Thyroid gland (tissue), 4 donors: ENCODE data around the gene DPAGT1. TPM values are rescaled to one million over a fixed set of nuclear protein-coding genes. Genes with fewer than 3 reads are reported as not detected.

Experiments used
- DNase-seq, 2 donors: peaks; one replicate each; pipeline ENCODE4 v3.0.0-alpha.2; 2019
- H3K27ac ChIP-seq, 3 donors: fragments of 200-600 bp; sonication (generic); 1 replicate in 2 of 3; 2 replicates in 1 of 3; pipeline ENCODE4 v1.5.1; 2016 to 2019; ENCODE audit warnings: mild to moderate bottlenecking in 1 of 3, moderate library complexity in 1 of 3
- H3K27me3 ChIP-seq: fragments of 200-600 bp; sonication (generic); one replicate; pipeline ENCODE4 v1.5.1; 2019
- H3K36me3 ChIP-seq, 2 donors: fragments of 200-600 bp; sonication (generic); one replicate each; pipeline ENCODE4 v1.5.1; 2016 to 2019
- H3K4me1 ChIP-seq, 2 donors: fragments of 200-600 bp; sonication (generic); one replicate each; pipeline ENCODE4 v1.5.1; 2017 to 2019
- H3K4me3 ChIP-seq, 3 donors: fragments of 200-600 bp; sonication (generic); replicated peaks in 1 of 3; 1 replicate in 2 of 3; 2 replicates in 1 of 3; pipeline ENCODE4 v1.5.1; 2016; ENCODE audit warnings: mild to moderate bottlenecking in 1 of 3
- H3K9me3 ChIP-seq: fragments of 200-600 bp; sonication (generic); one replicate; pipeline ENCODE4 v1.5.1; 2017
- CTCF ChIP-seq, 6 experiments: fragments of 200-600 bp in 3 of 6; fragments of 450-650 bp in 3 of 6; sonication (generic) in 3 of 6; IDR thresholded peaks; one replicate each; pipeline ENCODE4 v1.5.1; 2016 to 2019; ENCODE audit warnings: antibody characterized with exemption in 6 of 6, mild to moderate bottlenecking in 2 of 6, inconsistent platforms in 1 of 6, moderate library complexity in 1 of 6
- POLR2A ChIP-seq, 2 donors: fragments of 450-650 bp; IDR thresholded peaks; one replicate each; pipeline ENCODE4 v1.6.1; 2017; ENCODE audit warnings: antibody characterized with exemption in 2 of 2, mild to moderate bottlenecking in 2 of 2, moderate library complexity in 1 of 2
- WGBS, 2 donors: methylation state at CpG; one replicate each; pipeline ENCODE4 v1.1.5; 2017; 5-methylcytosine and 5-hydroxymethylcytosine counted together
- intact Hi-C: fragments of 100-400 bp; cut with DNase I; formaldehyde crosslinking; loops from one replicate; pipeline ENCODE4 v1.15.1; 2023
- total RNA-seq, 4 donors: library from RNA; depleted of rRNA; stranded (reverse); fragments of >200 nt; gene quantifications; one replicate each; pipeline ENCODE4 v1.2.3, GENCODE V29; 2016

Gene DPAGT1
- total RNA-seq, 4 donors from 2014 or later, result 29.8 to 42.8 (median 38.7) TPM

- intact Hi-C loops, result no loop called here
- Histone ChIP-seq H3K9me3 (no peaks in the 10 kb centered on the region), H3K4me1 (peaks cover 10 to 13% of the 10 kb centered on the region in 2 donors), H3K36me3 (peaks cover 77 to 79% of the 10 kb centered on the region in 2 donors), H3K27ac (no peak overlapping the region), H3K4me3 (no peak overlapping the region), H3K27me3 (no peaks in the 10 kb centered on the region)
- TF ChIP-seq POLR2A (IDR thresholded peaks at IDR 0.05), result no peak
- no peak for TF ChIP-seq CTCF (IDR thresholded peaks at IDR 0.05)
- no peak for DNase-seq
- WGBS, 2 donors, result 92 to 95% methylated on average over 23 of the region's 23 CpGs
Observed at GRCh38 chr11:119052163-119052814, 49.4 kb downstream of the DPAGT1 start.

GRCh38 chr11:119051440-119052162 is 50.1 kb downstream of the DPAGT1 start:
- Histone ChIP-seq H3K27me3 (no peaks in the 10 kb centered on the region), H3K4me1 (peaks cover 10 to 13% of the 10 kb centered on the region in 2 donors), H3K4me3 (no peak overlapping the region), H3K9me3 (no peaks in the 10 kb centered on the region), H3K36me3 (peaks cover 83 to 86% of the 10 kb centered on the region in 2 donors), H3K27ac (no peak overlapping the region)
- TF ChIP-seq POLR2A (IDR thresholded peaks at IDR 0.05), result no peak
- no peak for TF ChIP-seq CTCF (IDR thresholded peaks at IDR 0.05)
- DNase-seq, result no peak
- intact Hi-C loops, result no loop called here
- WGBS, 2 donors, result 85 to 90% methylated on average over 14 to 15 of the region's 17 CpGs

- H3K36me3 ChIP-seq, result peaks cover 89 to 93% of the 10 kb centered on the region in 2 donors
- no peaks in the 10 kb centered on the region for H3K4me1 ChIP-seq
- TF ChIP-seq CTCF (IDR thresholded peaks at IDR 0.05), result no peak
- no peak for TF ChIP-seq POLR2A (IDR thresholded peaks at IDR 0.05)
- no peak for DNase-seq
- no peaks in the 10 kb centered on the region for H3K9me3 ChIP-seq
- intact Hi-C loops, result no loop called here
- H3K27me3 ChIP-seq, result no peaks in the 10 kb centered on the region
- H3K27ac ChIP-seq, result no peak overlapping the region
- no peak overlapping the region for H3K4me3 ChIP-seq
- 91 to 92% methylated on average over 7 of the region's 7 CpGs for WGBS, 2 donors
Observed at GRCh38 chr11:119049081-119049480, 52.6 kb downstream of the DPAGT1 start.

- peaks cover 85 to 89% of the 10 kb centered on the region in 2 donors for H3K36me3 ChIP-seq
- H3K4me1 ChIP-seq, result no peaks in the 10 kb centered on the region
- no peak overlapping the region for H3K4me3 ChIP-seq
- TF ChIP-seq POLR2A (IDR thresholded peaks at IDR 0.05) (no peak), CTCF (IDR thresholded peaks at IDR 0.05) (no peak)
- intact Hi-C loops, result no loop called here
- H3K27me3 ChIP-seq, result no peaks in the 10 kb centered on the region
- 91 to 97% methylated on average over 9 of the region's 9 CpGs for WGBS, 2 donors
- no peak for DNase-seq
- H3K27ac ChIP-seq, result no peak overlapping the region
- H3K9me3 ChIP-seq, result no peaks in the 10 kb centered on the region
Observed at GRCh38 chr11:119048644-119049043, 53.0 kb downstream of the DPAGT1 start.

GRCh38 chr11:119047205-119047604 is 54.4 kb downstream of the DPAGT1 start:
- WGBS, 2 donors, result 95% methylated on average over 6 of the region's 6 CpGs
- TF ChIP-seq POLR2A (IDR thresholded peaks at IDR 0.05) (no peak), CTCF (IDR thresholded peaks at IDR 0.05) (no peak)

More at GRCh38 chr11:119047205-119047604, 54.4 kb downstream of the DPAGT1 start:
- intact Hi-C loops, result no loop called here
- no peak overlapping the region for H3K27ac ChIP-seq
- H3K36me3 ChIP-seq, result peaks cover 70 to 74% of the 10 kb centered on the region in 2 donors
- H3K9me3 ChIP-seq, result no peaks in the 10 kb centered on the region
- no peaks in the 10 kb centered on the region for H3K27me3 ChIP-seq
- no peak overlapping the region for H3K4me3 ChIP-seq
- no peak for DNase-seq
- H3K4me1 ChIP-seq, result no peaks in the 10 kb centered on the region
